Astrocyte (in vitro differentiated cells and primary cell): ENCODE measurements around the gene DPY19L3.

Experiments
- CTCF ChIP-seq: IDR thresholded peaks from 2 replicates; pipeline ENCODE4 v1.5.1; 2011; ENCODE audit warnings: low read depth, mild to moderate bottlenecking, inconsistent platforms, low read length, moderate library complexity; ENCODE audit not compliant: insufficient read depth
- EZH2 ChIP-seq: IDR thresholded peaks from 2 replicates; pipeline ENCODE4 v1.6.1; 2012; ENCODE audit warnings: mild to moderate bottlenecking, low read length, inconsistent platforms; ENCODE audit not compliant: insufficient read depth

GRCh38 chr19:32442650-32443049 lies 37.1 kb downstream of the DPY19L3 start:
- TF ChIP-seq CTCF (no peak), EZH2 (no peak)
